H1 (cell line): Measurements from ENCODE around the gene FTL. TPM values are rescaled to one million over a fixed set of nuclear protein-coding genes. Genes with fewer than 3 reads are reported as not detected.

Source experiments
- CTBP2 ChIP-seq: IDR thresholded peaks from 2 replicates; pipeline ENCODE4 v1.7.0; 2011; ENCODE audit warnings: borderline replicate concordance, mild to moderate bottlenecking, moderate library complexity, mixed read lengths, low read length; ENCODE audit not compliant: insufficient read depth, insufficient read length
- POLR2A ChIP-seq, 2 experiments: IDR thresholded peaks; 1 replicate in 1 of 2; 2 replicates in 1 of 2; pipeline ENCODE4 v1.6.1; 2011; ENCODE audit warnings: low read depth in 2 of 2, low read length in 2 of 2, mild to moderate bottlenecking in 2 of 2; ENCODE audit errors: control extremely low read depth in 1 of 2
- RAD21 ChIP-seq, 2 experiments: IDR thresholded peaks in 1 of 2; conservative IDR thresholded peaks in 1 of 2; 2 replicates each; pipeline ENCODE4 v1.6.1; 2011; ENCODE audit warnings: low read depth in 2 of 2, low read length in 2 of 2, improper control_type of control experiment in 1 of 2, inconsistent platforms in 1 of 2, mild to moderate bottlenecking in 1 of 2, moderate library complexity in 1 of 2
- polyA plus RNA-seq, 7 experiments: library from polyadenylated mRNA; depleted of rRNA in 3 of 7; stranded (reverse) in 5 of 7; unstranded in 2 of 7; fragments of >200 nt in 5 of 7; fragments of 200-250 nt in 2 of 7; gene quantifications; 1 replicate in 5 of 7; 2 replicates in 1 of 7; 4 replicates in 1 of 7; pipeline versions ENCODE4 v1.2.1 to v1.2.3, GENCODE V29; 2011 to 2013; ENCODE audit warnings: missing spikeins in 2 of 7, mixed read lengths in 2 of 7
- total RNA-seq: library from RNA; stranded (reverse); fragmentation: NEBNext Ultra II Directional; extraction: Animal tissue kit (Norgen Biotek cat#: 25700); gene quantifications from 2 replicates; pipeline ENCODE4 v1.2.1, GENCODE V29; 2021

FTL gene
- total and polyA plus RNA-seq, 2 of the 8 experiments (the other 6 are each of a cell fraction or from before 2014, with no cell fraction given), result 1,751 to 2,427 TPM

- TF ChIP-seq CTBP2 (no peak), RAD21 (IDR thresholded peaks at IDR 0.05 in 1 of 2, conservative IDR thresholded peaks at IDR 0.05 in 1 of 2; ENCODE audit: low read depth in 2 of 2, low read length in 2 of 2) (no peak), POLR2A (IDR thresholded peaks at IDR 0.05; ENCODE audit: control extremely low read depth in 1 of 2, low read depth in 2 of 2, low read length in 2 of 2) (no peak)
- TF ChIP-seq, all 59 proteins: peak for 0
Observed at GRCh38 chr19:48940902-48941301, 24.2 kb upstream of the FTL start (continued).
